Brain microvascular endothelial cell (primary cell): ENCODE data around the gene ZNF664.
"Not testable (repeated sequence)": the region's sequence is repeated elsewhere in the genome, so short reads cannot be mapped to it uniquely, and the experiment has no call there.

Experiments used
- DNase-seq: peaks from one replicate; pipeline ENCODE4 v3.0.0-alpha.2; 2020
- H3K27ac ChIP-seq: fragments of 250-450 bp; sonication (Bioruptor Pico); 2 replicates; pipeline ENCODE4 v1.5.1; 2020; ENCODE audit warnings: mild to moderate bottlenecking, moderate library complexity
- H3K27me3 ChIP-seq: fragments of 250-450 bp; sonication (Bioruptor Pico); replicated peaks from 2 replicates; pipeline ENCODE4 v1.5.1; 2020; ENCODE audit warnings: mild to moderate bottlenecking
- H3K36me3 ChIP-seq: fragments of 250-450 bp; sonication (Bioruptor Pico); replicated peaks from 2 replicates; pipeline ENCODE4 v1.5.1; 2020; ENCODE audit warnings: mild to moderate bottlenecking
- H3K4me3 ChIP-seq: 2 replicates; pipeline ENCODE4 v1.5.1; 2011; ENCODE audit warnings: low read depth, mild to moderate bottlenecking, control low read depth, low read length, moderate library complexity
- in situ Hi-C: cut with HindIII; loops from 2 replicates; pipeline ENCODE4 v1.10.0; 2017; ENCODE audit warnings: low sequenced_read_pairs, low pct_ligation_motif_present
- TF ChIP-seq, protein P1 (sequence below): IDR thresholded peaks from 2 replicates; pipeline ENCODE4 v1.5.1; 2011; ENCODE audit warnings: low read depth, mild to moderate bottlenecking, moderate library complexity, low read length, control low read depth, inconsistent platforms; ENCODE audit errors: missing control alignments

The ZNF664 gene

DNA sequence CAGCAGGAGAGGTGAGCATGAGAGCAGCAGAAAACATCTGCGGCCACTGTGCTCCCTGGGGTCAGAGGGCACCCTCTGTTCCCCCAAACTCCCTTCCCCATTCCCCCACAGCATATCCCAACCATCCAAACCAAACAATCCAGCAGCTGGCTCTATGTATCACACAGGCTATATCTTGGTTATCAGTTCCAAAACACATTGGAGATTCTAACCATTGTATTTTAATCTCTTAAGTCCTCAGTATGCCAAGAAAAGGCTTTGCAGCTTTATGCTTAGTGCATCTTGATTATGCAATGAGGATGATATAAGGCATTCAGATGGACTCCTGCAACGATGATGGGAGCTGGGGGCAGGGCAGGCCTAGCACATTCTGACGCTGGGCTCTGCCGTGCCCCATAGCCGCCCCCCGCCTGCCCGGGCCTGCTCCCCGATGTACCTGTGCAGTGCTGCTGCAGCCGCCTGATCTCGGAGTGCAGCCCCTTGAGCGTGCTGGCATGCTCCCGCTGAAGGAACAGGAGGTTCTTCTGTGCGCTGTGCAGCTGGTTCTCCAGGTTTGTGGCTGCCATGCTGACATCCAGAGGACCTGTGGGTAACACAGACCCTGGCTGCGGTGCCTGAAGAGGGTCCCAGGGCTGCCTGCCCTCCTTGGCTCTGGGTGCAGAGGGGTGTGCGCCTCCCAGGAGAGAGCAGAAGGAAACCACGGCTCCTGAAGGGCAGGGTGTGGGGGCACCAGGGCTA lies 29.9 kb upstream of the ZNF664 start:
- in situ Hi-C loops = no loop called here
- H3K4me3 ChIP-seq = no peak overlapping the region
- peak overlapping the region; percentile 85 for H3K27ac ChIP-seq
- TF ChIP-seq, protein P1, sequence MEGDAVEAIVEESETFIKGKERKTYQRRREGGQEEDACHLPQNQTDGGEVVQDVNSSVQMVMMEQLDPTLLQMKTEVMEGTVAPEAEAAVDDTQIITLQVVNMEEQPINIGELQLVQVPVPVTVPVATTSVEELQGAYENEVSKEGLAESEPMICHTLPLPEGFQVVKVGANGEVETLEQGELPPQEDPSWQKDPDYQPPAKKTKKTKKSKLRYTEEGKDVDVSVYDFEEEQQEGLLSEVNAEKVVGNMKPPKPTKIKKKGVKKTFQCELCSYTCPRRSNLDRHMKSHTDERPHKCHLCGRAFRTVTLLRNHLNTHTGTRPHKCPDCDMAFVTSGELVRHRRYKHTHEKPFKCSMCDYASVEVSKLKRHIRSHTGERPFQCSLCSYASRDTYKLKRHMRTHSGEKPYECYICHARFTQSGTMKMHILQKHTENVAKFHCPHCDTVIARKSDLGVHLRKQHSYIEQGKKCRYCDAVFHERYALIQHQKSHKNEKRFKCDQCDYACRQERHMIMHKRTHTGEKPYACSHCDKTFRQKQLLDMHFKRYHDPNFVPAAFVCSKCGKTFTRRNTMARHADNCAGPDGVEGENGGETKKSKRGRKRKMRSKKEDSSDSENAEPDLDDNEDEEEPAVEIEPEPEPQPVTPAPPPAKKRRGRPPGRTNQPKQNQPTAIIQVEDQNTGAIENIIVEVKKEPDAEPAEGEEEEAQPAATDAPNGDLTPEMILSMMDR = no peak
- H3K36me3 ChIP-seq = peaks cover 7% of the 10 kb centered on the region
- H3K27me3 ChIP-seq = no peaks in the 10 kb centered on the region
- peak; percentile 31 for DNase-seq

GRCh38 chr12:123943816-123944215 lies 29.2 kb upstream of the ZNF664 start:
- Histone ChIP-seq H3K27ac (no peak overlapping the region), H3K27me3 (no peaks in the 10 kb centered on the region), H3K4me3 (no peak overlapping the region), H3K36me3 (peaks cover 7% of the 10 kb centered on the region)
- in situ Hi-C loops = no loop called here
- TF ChIP-seq, protein P1 = no peak
- no peak for DNase-seq

DNA sequence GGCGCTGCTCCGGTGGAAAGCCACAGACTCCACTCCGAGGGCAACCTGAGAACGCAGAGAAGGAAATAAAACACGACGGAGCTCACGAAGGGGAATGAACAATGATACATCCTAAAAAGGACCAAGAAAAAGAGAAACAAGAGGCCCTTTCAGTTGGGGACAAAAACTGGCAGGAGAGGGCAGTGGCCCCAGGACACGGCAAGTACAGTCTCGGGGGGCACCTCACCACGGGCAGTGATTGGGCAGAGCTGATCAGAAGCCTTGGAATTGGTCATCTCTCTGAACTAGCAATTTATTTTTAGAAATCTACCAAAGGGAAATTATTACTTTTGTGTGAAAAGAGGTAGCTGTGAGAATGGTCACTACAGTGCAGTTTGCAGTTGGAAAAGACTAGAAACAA lies 28.3 kb upstream of the ZNF664 start:
- no peak for DNase-seq
- no peak overlapping the region for H3K27ac ChIP-seq
- in situ Hi-C loops = no loop called here
- no peaks in the 10 kb centered on the region for H3K27me3 ChIP-seq
- H3K4me3 ChIP-seq = no peak overlapping the region
- H3K36me3 ChIP-seq = peaks cover 7% of the 10 kb centered on the region
- TF ChIP-seq, protein P1 = no peak

DNA sequence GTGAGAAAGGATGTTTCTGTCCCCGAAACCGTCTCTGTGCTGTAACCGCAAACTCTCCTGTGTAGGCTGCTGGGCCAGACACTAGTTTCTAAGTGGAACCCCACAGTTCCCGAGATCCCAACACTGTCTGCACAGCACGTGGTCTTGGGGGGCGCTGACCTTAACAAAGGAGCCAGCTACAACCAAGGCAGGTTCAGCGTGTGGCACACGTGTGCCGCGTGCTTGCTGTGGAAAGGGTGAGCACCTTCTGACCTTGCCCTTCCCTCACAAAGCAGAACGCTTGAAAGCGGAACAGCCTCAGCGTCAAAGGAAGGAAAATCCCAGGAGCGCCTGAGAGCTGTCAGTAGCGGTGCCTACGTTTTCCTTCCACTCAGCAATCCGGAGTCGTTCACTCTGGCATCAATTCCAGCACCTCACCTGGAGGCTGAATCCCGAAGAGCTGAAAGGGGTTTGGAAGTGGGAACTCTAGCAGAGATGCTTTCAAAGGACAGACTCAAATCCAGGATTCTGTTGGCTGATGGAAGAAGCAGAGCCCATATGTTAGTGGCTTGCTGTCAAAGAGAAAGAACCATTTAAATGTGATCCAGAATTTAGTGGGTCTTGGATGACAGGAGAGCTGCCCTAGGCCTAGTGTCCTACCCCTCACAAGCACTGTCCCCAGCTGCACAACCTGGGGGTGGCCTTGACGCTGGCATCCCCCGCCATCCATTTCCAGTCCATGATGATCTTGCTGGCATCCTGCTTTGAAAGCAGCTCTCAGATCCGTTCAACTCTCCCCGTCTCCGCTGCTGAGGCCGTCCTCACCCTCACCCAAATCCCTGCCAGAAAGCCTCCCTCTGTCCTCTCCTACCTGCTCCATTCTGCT lies 27.5 kb upstream of the ZNF664 start:
- in situ Hi-C loops = no loop called here
- peaks cover 7% of the 10 kb centered on the region for H3K36me3 ChIP-seq
- DNase-seq = no peak
- H3K4me3 ChIP-seq = no peak overlapping the region
- no peaks in the 10 kb centered on the region for H3K27me3 ChIP-seq
- TF ChIP-seq, protein P1 = no peak
- no peak overlapping the region for H3K27ac ChIP-seq

GRCh38 chr12:123946152-123946515 lies 26.9 kb upstream of the ZNF664 start:
- H3K36me3 ChIP-seq = peaks cover 7% of the 10 kb centered on the region
- TF ChIP-seq, protein P1 = no peak
- in situ Hi-C loops = no loop called here
- no peak overlapping the region for H3K27ac ChIP-seq
- DNase-seq = no peak
- no peaks in the 10 kb centered on the region for H3K27me3 ChIP-seq
- no peak overlapping the region for H3K4me3 ChIP-seq

DNA sequence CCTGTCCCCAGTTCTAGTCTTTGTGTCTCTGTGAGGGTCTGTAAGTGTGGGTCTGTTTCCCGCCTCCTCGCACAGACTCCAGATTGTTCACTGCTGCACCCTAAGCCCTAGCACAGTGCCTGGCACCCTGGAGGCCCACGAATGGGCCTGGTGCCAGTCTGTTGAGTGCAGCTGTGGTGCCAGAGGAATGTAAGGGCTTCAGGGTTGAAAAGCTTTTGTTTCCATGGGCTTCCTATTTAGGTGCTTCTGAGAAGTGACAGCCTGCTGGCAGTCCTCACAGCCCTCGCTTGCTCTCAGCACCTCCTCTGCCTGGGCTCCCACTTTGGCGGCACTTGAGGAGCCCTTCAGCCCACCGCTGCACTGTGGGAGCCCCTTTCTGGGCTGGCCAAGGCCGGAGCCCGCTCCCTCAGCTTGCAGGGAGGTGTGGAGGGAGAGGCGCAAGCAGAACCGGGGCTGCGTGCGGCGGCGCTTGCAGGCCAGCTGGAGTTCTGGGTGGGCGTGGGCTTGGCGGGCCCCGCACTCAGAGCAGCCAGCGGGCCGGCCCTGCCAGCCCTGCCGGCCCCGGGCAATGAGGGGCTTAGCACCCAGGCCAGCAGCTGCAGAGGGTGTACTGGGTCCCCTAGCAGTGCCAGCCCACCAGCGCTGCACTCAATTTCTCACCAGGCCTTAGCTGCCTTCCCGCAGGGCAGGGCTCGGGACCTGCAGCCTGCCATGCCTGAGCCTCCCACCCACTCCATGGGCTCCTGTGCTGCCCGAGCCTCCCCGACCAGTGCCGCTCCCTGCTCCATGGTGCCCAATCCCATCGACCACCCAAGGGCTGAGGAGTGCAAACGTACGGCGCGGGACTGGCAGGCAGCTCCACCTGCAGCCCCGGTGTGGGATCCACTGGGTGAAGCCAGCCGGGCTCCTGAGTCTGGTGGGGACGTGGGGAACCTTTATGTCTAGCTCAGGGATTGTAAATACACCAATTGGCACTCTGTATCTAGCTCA lies 26.2 kb upstream of the ZNF664 start:
- in situ Hi-C loops, H3K27ac ChIP-seq, DNase-seq, H3K36me3 ChIP-seq, H3K4me3 ChIP-seq, H3K27me3 ChIP-seq: not testable (repeated sequence)

- in situ Hi-C loops, DNase-seq, H3K27ac ChIP-seq, H3K36me3 ChIP-seq, H3K4me3 ChIP-seq, H3K27me3 ChIP-seq: not testable (repeated sequence)
These were observed 25.5 kb upstream of the ZNF664 start for GRCh38 chr12:123947531-123947930.
